Endothelial cell of umbilical vein (primary cell): Measurements from ENCODE around the gene EIF2S3B. TPM values are rescaled to one million over a fixed set of nuclear protein-coding genes. Genes with fewer than 3 reads are reported as not detected.

Experiments
- BruUV-seq: library from RNA; stranded (reverse); fragments of 400-500 nt; replicated peaks from 2 replicates; lab custom pipeline; 2021; lab: Mats Ljungman, UMichigan
- CTCF ChIA-PET: fragments of 300-600, 350-600 bp; sonication (Branson Sonifier 250); formaldehyde crosslinking; loops from one replicate; lab custom pipeline; 2021; ENCODE audit warnings: antibody characterized with exemption, inconsistent platforms; lab: Charles Lee
- POLR2A ChIA-PET: fragments of 300-600, 350-600 bp; sonication (Branson Sonifier 250); formaldehyde crosslinking; loops from one replicate; lab custom pipeline; 2021; ENCODE audit warnings: antibody characterized with exemption, inconsistent platforms; lab: Charles Lee
- DNase-seq: peaks from one replicate; pipeline ENCODE4 v3.0.0-alpha.2; 2011; ENCODE audit warnings: low read depth, low spot score
- FAIRE-seq: peaks from 2 replicates; lab custom pipeline; 2011; peaks lifted over from hg19 to GRCh38; lab: Jason Lieb, UNC
- H2AFZ ChIP-seq: 2 replicates; pipeline ENCODE4 v1.6.0; 2012; ENCODE audit warnings: low read depth, low read length, control low read depth, inconsistent platforms
- H3K27ac ChIP-seq: 2 replicates; pipeline ENCODE4 v1.5.1; 2011; ENCODE audit warnings: low read depth, mild to moderate bottlenecking, control low read depth, low read length, moderate library complexity; ENCODE audit not compliant: insufficient read depth
- H3K27me3 ChIP-seq, 2 experiments: 2 replicates each; pipeline versions ENCODE4 v1.6.0 to v1.6.1; 2011; ENCODE audit warnings: low read length in 2 of 2, mixed read lengths in 1 of 2; ENCODE audit not compliant: control insufficient read depth in 2 of 2, insufficient read depth in 2 of 2
- H3K36me3 ChIP-seq, 2 experiments: 2 replicates in 1 of 2; 3 replicates in 1 of 2; pipeline ENCODE4 v1.5.1; 2011; ENCODE audit warnings: low read length in 2 of 2, mild to moderate bottlenecking in 1 of 2, moderate library complexity in 1 of 2; ENCODE audit not compliant: control insufficient read depth in 2 of 2, insufficient read depth in 2 of 2; ENCODE audit errors: extremely low read depth in 1 of 2
- H3K4me1 ChIP-seq: 3 replicates; pipeline ENCODE4 v1.5.1; 2011; ENCODE audit warnings: mild to moderate bottlenecking, low read length; ENCODE audit not compliant: control insufficient read depth, insufficient read depth; ENCODE audit errors: extremely low read depth
- H3K4me2 ChIP-seq: 2 replicates; pipeline ENCODE4 v1.6.1; 2011; ENCODE audit warnings: low read length, control low read depth, mixed read lengths; ENCODE audit not compliant: insufficient read depth
- H3K4me3 ChIP-seq, 3 experiments: fragments of 200-600 bp in 1 of 3; sonication (generic), shearing (Covaris generic) in 1 of 3; replicated peaks in 1 of 3; 2 replicates each; pipeline ENCODE4 v1.5.1; 2011 to 2016; ENCODE audit warnings: control low read depth in 3 of 3, low read length in 3 of 3, mild to moderate bottlenecking in 2 of 3, inconsistent platforms in 1 of 3, low read depth in 1 of 3, moderate library complexity in 1 of 3; ENCODE audit not compliant: insufficient read depth in 1 of 3
- H3K79me2 ChIP-seq: 2 replicates; pipeline ENCODE4 v1.6.0; 2012; ENCODE audit warnings: low read length, inconsistent platforms; ENCODE audit not compliant: control insufficient read depth, insufficient read depth
- H3K9ac ChIP-seq: replicated peaks from 2 replicates; pipeline ENCODE3; 2011; ENCODE audit warnings: low read length, control low read depth; ENCODE audit not compliant: insufficient read depth; ENCODE audit errors: extremely low read depth
- H3K9me1 ChIP-seq: replicated peaks from 3 replicates; pipeline ENCODE4 v1.6.0; 2011; ENCODE audit warnings: mild to moderate bottlenecking, low read length; ENCODE audit not compliant: control insufficient read depth, insufficient read depth; ENCODE audit errors: extremely low read depth
- H3K9me3 ChIP-seq: replicated peaks from 2 replicates; pipeline ENCODE4 v1.5.1; 2012; ENCODE audit warnings: low read length, inconsistent platforms; ENCODE audit not compliant: control insufficient read depth, insufficient read depth
- H4K20me1 ChIP-seq: replicated peaks from 2 replicates; pipeline ENCODE3; 2011; ENCODE audit warnings: mild to moderate bottlenecking, low read length; ENCODE audit not compliant: control insufficient read depth, insufficient read depth; ENCODE audit errors: extremely low read depth
- EZH2 ChIP-seq: IDR thresholded peaks from 2 replicates; pipeline ENCODE4 v1.6.1; 2012; ENCODE audit warnings: borderline replicate concordance, low read depth, mild to moderate bottlenecking, moderate library complexity, low read length, inconsistent platforms; ENCODE audit not compliant: severe bottlenecking
- FOS ChIP-seq: IDR thresholded peaks from 2 replicates; pipeline ENCODE4 v1.6.1; 2011; ENCODE audit warnings: mild to moderate bottlenecking, low read length, moderate library complexity, borderline replicate concordance; ENCODE audit not compliant: insufficient read depth
- GATA2 ChIP-seq: IDR thresholded peaks from 2 replicates; pipeline ENCODE4 v1.7.0; 2011; ENCODE audit warnings: low read depth, mild to moderate bottlenecking, moderate library complexity, mixed read lengths, low read length; ENCODE audit not compliant: insufficient read length, insufficient read depth
- JUN ChIP-seq: IDR thresholded peaks from 2 replicates; pipeline ENCODE4 v1.6.1; 2011; ENCODE audit warnings: borderline replicate concordance, low read depth; ENCODE audit not compliant: insufficient read length, insufficient read depth
- MAX ChIP-seq: IDR thresholded peaks from 2 replicates; pipeline ENCODE4 v1.6.1; 2011; ENCODE audit not compliant: insufficient read depth, insufficient read length
- MYC ChIP-seq: IDR thresholded peaks from one replicate; pipeline ENCODE4 v1.6.1; 2011; ENCODE audit warnings: mild to moderate bottlenecking, low read depth, low read length
- POLR2A ChIP-seq: IDR thresholded peaks from 2 replicates; pipeline ENCODE4 v1.6.1; 2012; ENCODE audit warnings: low read depth, mild to moderate bottlenecking, control low read depth, low read length
- POLR2AphosphoS5 ChIP-seq: IDR thresholded peaks from 2 replicates; pipeline ENCODE4 v1.6.1; 2012; ENCODE audit warnings: low read depth, mild to moderate bottlenecking, control low read depth, low read length, moderate library complexity; ENCODE audit not compliant: insufficient read depth
- dilution Hi-C: fragments of 300-500 bp; cut with MboI; formaldehyde crosslinking; loops from one replicate; pipeline ENCODE4 v1.15.0; 2019; ENCODE audit warnings: low sequenced_read_pairs; ENCODE audit not compliant: extremely low pct_ligation_motif_present
- intact Hi-C: fragments of 100-400 bp; cut with micrococcal nuclease; formaldehyde crosslinking; loops from one replicate; pipeline ENCODE4 v1.10.0; 2022
- polyA plus RNA-seq, 4 experiments: library from polyadenylated mRNA; depleted of rRNA in 3 of 4; stranded (reverse) in 3 of 4; unstranded in 1 of 4; fragments of >200 nt; gene quantifications; 2 replicates each; pipeline versions ENCODE4 v1.2.1 to v1.2.3, GENCODE V29; 2011 to 2012; ENCODE audit warnings: missing spikeins in 1 of 4
- total RNA-seq: library from RNA; stranded (reverse); gene quantifications from 2 replicates; pipeline ENCODE4 v1.2.3, GENCODE V29; 2021
- TF ChIP-seq, protein P1 (sequence below), 2 donors: IDR thresholded peaks; 1 replicate in 1 of 2; 2 replicates in 1 of 2; pipeline ENCODE4 v1.5.1; 2011; ENCODE audit warnings: low read length in 2 of 2, mild to moderate bottlenecking in 2 of 2, moderate library complexity in 2 of 2, control low read depth in 1 of 2, inconsistent platforms in 1 of 2, low read depth in 1 of 2; ENCODE audit not compliant: insufficient read depth in 1 of 2; ENCODE audit errors: extremely low read depth in 1 of 2

The EIF2S3B gene
- total and polyA plus RNA-seq, 2 donors (not counting 3 experiments of a cell fraction or from before 2014, with no cell fraction given): 0.21 to 0.55 TPM

DNA sequence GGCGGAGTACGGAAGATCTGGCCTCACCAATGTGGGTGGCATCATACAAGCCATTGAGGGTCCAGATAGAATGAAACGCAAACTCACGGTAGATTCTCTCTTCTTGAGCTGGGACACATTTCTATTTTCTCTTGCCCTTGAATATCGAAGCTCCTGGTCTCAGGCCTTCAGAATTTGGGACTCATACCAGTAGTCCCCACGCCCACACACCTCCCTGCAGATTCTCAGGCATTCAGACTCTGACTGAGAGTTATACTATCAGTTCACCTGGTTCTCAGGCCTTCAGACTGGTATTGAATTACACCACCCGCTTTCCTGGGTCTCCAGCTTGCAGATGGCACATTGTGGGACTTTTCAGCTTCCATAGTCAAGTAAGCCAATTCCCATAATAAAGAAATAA, 37.8 kb downstream of the EIF2S3B start:
- H3K9me3 ChIP-seq: no peaks in the 10 kb centered on the region
- H3K4me3 ChIP-seq: no peak overlapping the region
- H3K36me3 ChIP-seq: no peaks in the 10 kb centered on the region
- TF ChIP-seq GATA2 (no peak), MAX (no peak), POLR2AphosphoS5 (no peak), JUN (no peak)
- ChIA-PET POLR2A (no interaction called here), CTCF (interaction anchor here (0.5 kb wide), 1 partner anchor 204 kb away, joined by 3 read pairs; no protein-coding TSS in a partner anchor)
- no TSS peak for BruUV-seq
- H2AFZ ChIP-seq: no peak overlapping the region
- H4K20me1 ChIP-seq: no peaks in the 10 kb centered on the region
- intact Hi-C loops (no loop called here), dilution Hi-C loops (no loop called here)
- FAIRE-seq (no peak), DNase-seq (no peak)
- H3K9me1 ChIP-seq: no peaks in the 10 kb centered on the region
- H3K27ac ChIP-seq: no peak overlapping the region
- H3K4me1 ChIP-seq: no peaks in the 10 kb centered on the region
- no peak overlapping the region for H3K4me2 ChIP-seq
- no peaks in the 10 kb centered on the region for H3K79me2 ChIP-seq
- no peak overlapping the region for H3K9ac ChIP-seq
- no peaks in the 10 kb centered on the region for H3K27me3 ChIP-seq

DNA sequence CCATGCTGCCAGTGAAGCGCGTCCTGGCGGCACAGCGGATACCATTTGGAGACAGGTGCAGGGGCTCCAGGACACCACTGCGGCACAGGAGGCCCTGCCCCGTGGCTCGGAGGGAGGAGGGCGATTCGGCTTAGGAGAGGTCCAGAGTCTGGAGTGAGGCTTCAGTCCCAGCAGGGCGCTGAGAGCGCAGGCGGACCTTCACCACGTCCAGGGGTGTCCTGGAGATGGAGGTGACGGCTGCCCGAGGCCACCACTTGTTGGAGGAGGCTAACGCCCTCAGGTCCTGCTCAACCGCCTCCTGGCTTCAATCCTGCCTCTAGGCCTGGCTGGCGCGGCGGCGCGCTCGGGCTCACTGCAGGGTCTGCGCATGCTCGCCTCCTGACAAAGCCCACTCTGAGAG, 45.7 kb downstream of the EIF2S3B start:
- ChIA-PET CTCF (no interaction called here), POLR2A (no interaction called here)
- no peak for DNase-seq
- Histone ChIP-seq H3K9ac (no peak overlapping the region), H4K20me1 (no peaks in the 10 kb centered on the region), H3K4me1 (no peaks in the 10 kb centered on the region), H3K9me1 (no peaks in the 10 kb centered on the region), H3K9me3 (no peaks in the 10 kb centered on the region), H3K4me2 (no peak overlapping the region), H2AFZ (no peak overlapping the region), H3K36me3 (no peaks in the 10 kb centered on the region), H3K27me3 (no peaks in the 10 kb centered on the region), H3K27ac (no peak overlapping the region), H3K4me3 (no peak overlapping the region), H3K79me2 (no peaks in the 10 kb centered on the region)
- TF ChIP-seq POLR2AphosphoS5 (no peak), MAX (no peak), FOS (no peak), POLR2A (no peak), GATA2 (no peak), EZH2 (no peak), MYC (no peak), JUN (no peak)
- TF ChIP-seq, protein P1, sequence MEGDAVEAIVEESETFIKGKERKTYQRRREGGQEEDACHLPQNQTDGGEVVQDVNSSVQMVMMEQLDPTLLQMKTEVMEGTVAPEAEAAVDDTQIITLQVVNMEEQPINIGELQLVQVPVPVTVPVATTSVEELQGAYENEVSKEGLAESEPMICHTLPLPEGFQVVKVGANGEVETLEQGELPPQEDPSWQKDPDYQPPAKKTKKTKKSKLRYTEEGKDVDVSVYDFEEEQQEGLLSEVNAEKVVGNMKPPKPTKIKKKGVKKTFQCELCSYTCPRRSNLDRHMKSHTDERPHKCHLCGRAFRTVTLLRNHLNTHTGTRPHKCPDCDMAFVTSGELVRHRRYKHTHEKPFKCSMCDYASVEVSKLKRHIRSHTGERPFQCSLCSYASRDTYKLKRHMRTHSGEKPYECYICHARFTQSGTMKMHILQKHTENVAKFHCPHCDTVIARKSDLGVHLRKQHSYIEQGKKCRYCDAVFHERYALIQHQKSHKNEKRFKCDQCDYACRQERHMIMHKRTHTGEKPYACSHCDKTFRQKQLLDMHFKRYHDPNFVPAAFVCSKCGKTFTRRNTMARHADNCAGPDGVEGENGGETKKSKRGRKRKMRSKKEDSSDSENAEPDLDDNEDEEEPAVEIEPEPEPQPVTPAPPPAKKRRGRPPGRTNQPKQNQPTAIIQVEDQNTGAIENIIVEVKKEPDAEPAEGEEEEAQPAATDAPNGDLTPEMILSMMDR (IDR thresholded peaks at IDR 0.05; ENCODE audit: extremely low read depth in 1 of 2, insufficient read depth in 1 of 2, low read depth in 1 of 2, low read length in 2 of 2): no peak
- FAIRE-seq: no peak
- intact Hi-C loops: no loop called here
- BruUV-seq: no TSS peak
- dilution Hi-C loops: no loop called here
